K562 (cell line): ENCODE results near the gene SPHK2. TPM values are rescaled to one million over a fixed set of nuclear protein-coding genes. Genes with fewer than 3 reads are reported as not detected.

Experiments
- CEBPB ChIP-seq: fragments of 450-650 bp; IDR thresholded peaks from 2 replicates; pipeline ENCODE4 v1.6.1; 2016; ENCODE audit warnings: missing genetic modification characterization, missing compliant biosample characterization
- GABPB2 ChIP-seq: fragments of 250-450 bp; sonication (Bioruptor Pico); conservative IDR thresholded peaks from 2 replicates; pipeline ENCODE4 v1.5.1; 2021; ENCODE audit warnings: mild to moderate bottlenecking
- NCOA2 ChIP-seq, 2 experiments: fragments of 450-650 bp; IDR thresholded peaks; 2 replicates each; pipeline ENCODE4 v1.6.1; 2018; ENCODE audit warnings: mild to moderate bottlenecking in 2 of 2, moderate library complexity in 1 of 2; ENCODE audit not compliant: partially characterized antibody in 2 of 2
- NELFE ChIP-seq: IDR thresholded peaks from 2 replicates; pipeline ENCODE4 v1.6.1; 2011; ENCODE audit warnings: mild to moderate bottlenecking; ENCODE audit not compliant: insufficient read depth, insufficient read length
- NFIX ChIP-seq: fragments of 250-450 bp; sonication (Bioruptor Pico); IDR thresholded peaks from 2 replicates; pipeline ENCODE4 v1.4.0; 2020; ENCODE audit warnings: low read depth, mild to moderate bottlenecking, moderate library complexity
- PHTF2 ChIP-seq: fragments of 250-450 bp; sonication (Bioruptor Pico); IDR thresholded peaks from 2 replicates; pipeline ENCODE4 v1.5.0; 2021; ENCODE audit warnings: mild to moderate bottlenecking
- SAP30 ChIP-seq: fragments of 200-600 bp; sonication (generic); IDR thresholded peaks from 2 replicates; pipeline ENCODE4 v1.6.1; 2012; ENCODE audit warnings: borderline replicate concordance, low read depth, mild to moderate bottlenecking, moderate library complexity, low read length, control low read depth, inconsistent platforms; ENCODE audit not compliant: insufficient read depth, poor library complexity, severe bottlenecking
- ZFP1 ChIP-seq: fragments of 450-650 bp; formaldehyde crosslinking; IDR thresholded peaks from 2 replicates; pipeline ENCODE4 v1.4.0; 2020; ENCODE audit warnings: mild to moderate bottlenecking, mixed read lengths
- ZNF174 ChIP-seq: fragments of 250-450 bp; sonication (Bioruptor Pico); IDR thresholded peaks from 2 replicates; pipeline ENCODE4 v1.4.0; 2020; ENCODE audit warnings: mild to moderate bottlenecking
- ZNF217 ChIP-seq: sonication (generic); formaldehyde crosslinking; IDR thresholded peaks from 2 replicates; pipeline ENCODE4 v1.8.0; 2022; ENCODE audit warnings: mild to moderate bottlenecking, missing genetic modification reagents
- ZNF695 ChIP-seq: fragments of 450-650 bp; formaldehyde crosslinking; IDR thresholded peaks from 2 replicates; pipeline ENCODE4 v1.4.0; 2020; ENCODE audit warnings: mild to moderate bottlenecking, moderate library complexity
- ZNF778 ChIP-seq: fragments of 450-650 bp; formaldehyde crosslinking; IDR thresholded peaks from 2 replicates; pipeline ENCODE4 v1.4.0; 2020; ENCODE audit warnings: mild to moderate bottlenecking, moderate library complexity
- polyA plus RNA-seq, 8 experiments: library from polyadenylated mRNA; depleted of rRNA in 4 of 8; stranded (reverse) in 5 of 8; unstranded in 3 of 8; fragments of >200 nt; fragmentation: Nextera tagmentation in 2 of 8; fragmentation: Illumina TruSeq in 1 of 8; extraction: Ambion mirVana in 2 of 8; extraction: Trizol in 1 of 8; gene quantifications; 2 replicates each; pipeline versions ENCODE4 v1.2.1 to v1.2.3, GENCODE V29; 2011 to 2014; ENCODE audit warnings: inconsistent platforms in 1 of 8, missing spikeins in 1 of 8
- total RNA-seq, 7 experiments: library from RNA; depleted of rRNA in 6 of 7; stranded (reverse); fragments of >200 nt in 6 of 7; fragmentation: Illumina TruSeq in 2 of 7; extraction: Trizol in 2 of 7; gene quantifications; 2 replicates each; pipeline versions ENCODE4 v1.2.1 to v1.2.3, GENCODE V29; 2011 to 2021; ENCODE audit warnings: low replicate concordance in 1 of 7

The SPHK2 gene
- total and polyA plus RNA-seq, 9 of the 15 experiments (the other 6 are each of a cell fraction or from before 2014, with no cell fraction given), result 0.10 to 15.2 (median 2.9) TPM

DNA sequence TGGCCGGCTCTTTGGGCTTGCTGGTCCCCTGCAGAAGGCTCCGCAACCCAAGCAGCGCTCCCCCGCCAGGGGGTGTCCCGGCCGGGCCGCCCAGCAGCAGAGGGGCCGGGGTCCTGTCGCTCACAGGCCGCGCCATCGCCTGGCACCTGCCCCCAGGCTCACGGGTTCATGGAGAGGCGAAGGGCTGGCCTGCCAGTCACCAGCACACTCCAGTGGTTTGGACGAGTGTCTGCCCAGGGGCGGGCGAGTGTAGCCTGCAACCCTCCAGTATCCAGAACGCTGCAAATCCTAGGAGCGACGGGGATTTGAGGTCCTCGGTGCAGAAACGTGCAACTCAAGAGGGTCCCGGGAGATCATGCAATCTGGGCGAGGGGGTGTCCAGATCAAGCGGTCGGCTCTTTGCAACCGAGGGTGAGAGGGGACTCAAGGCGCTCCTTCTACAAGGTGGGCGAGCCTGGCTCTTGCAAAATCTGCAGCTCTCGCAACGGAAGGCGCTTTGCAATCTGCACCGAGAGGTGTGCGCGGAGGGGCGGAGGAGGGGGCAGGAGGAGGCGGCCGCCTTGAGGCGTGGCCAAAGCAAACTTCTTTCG, 17.6 kb downstream of the SPHK2 start, which contains the start of gene DBP (continued):
- TF ChIP-seq NCOA2 (IDR thresholded peaks at IDR 0.05; ENCODE audit: partially characterized antibody in 2 of 2), result no peak
- no peak for TF ChIP-seq ZNF778 (CRISPR knock-in tag)
- no peak for TF ChIP-seq PHTF2 (CRISPR knock-in tag)
- TF ChIP-seq ZNF695 (CRISPR knock-in tag), result no peak
- TF ChIP-seq SAP30, result peak; percentile 28
- no peak for TF ChIP-seq NFIX
- no peak for TF ChIP-seq ZFP1 (CRISPR knock-in tag)
- TF ChIP-seq ZNF174 (CRISPR knock-in tag), result no peak
- no peak for TF ChIP-seq NELFE
- TF ChIP-seq CEBPB (tag), result peak; percentile 82
- TF ChIP-seq ZNF217 (CRISPR knock-in tag), result no peak
- TF ChIP-seq GABPB2 (CRISPR knock-in tag), result no peak
